Transverse colon (tissue), 4 donors: Measurements from ENCODE around the gene PTCHD1. TPM values are rescaled to one million over a fixed set of nuclear protein-coding genes. Genes with fewer than 3 reads are reported as not detected.

Experiments used
- DNase-seq: peaks from one replicate; pipeline ENCODE4 v3.0.0-alpha.2; 2019
- H3K27ac ChIP-seq, 4 donors: fragments of 200-600 bp; sonication (generic); 2 replicates each; pipeline ENCODE4 v1.5.1; 2016 to 2018; ENCODE audit warnings: inconsistent platforms in 4 of 4
- H3K27me3 ChIP-seq: fragments of 200-600 bp; sonication (generic); 2 replicates; pipeline ENCODE4 v1.5.1; 2017; ENCODE audit warnings: inconsistent platforms
- H3K36me3 ChIP-seq, 4 donors: fragments of 200-600 bp; sonication (generic); 2 replicates each; pipeline ENCODE4 v1.5.1; 2017 to 2019; ENCODE audit warnings: inconsistent platforms in 4 of 4
- H3K4me1 ChIP-seq, 4 donors: fragments of 200-600 bp; sonication (generic); 2 replicates each; pipeline ENCODE4 v1.5.1; 2017 to 2020; ENCODE audit warnings: inconsistent platforms in 4 of 4
- H3K4me3 ChIP-seq, 4 donors: fragments of 200-600 bp; sonication (generic); 1 replicate in 1 of 4; 2 replicates in 3 of 4; pipeline versions ENCODE4 v1.5.1 to v1.6.1; 2017 to 2019; ENCODE audit warnings: inconsistent platforms in 4 of 4
- H3K9me3 ChIP-seq, 2 donors: fragments of 200-600 bp; sonication (generic); 2 replicates each; pipeline ENCODE4 v1.5.1; 2017 to 2019; ENCODE audit warnings: inconsistent platforms in 2 of 2
- CTCF ChIP-seq, 5 experiments: fragments of 200-600 bp in 3 of 5; fragments of 450-650 bp in 2 of 5; sonication (generic) in 3 of 5; IDR thresholded peaks; 1 replicate in 2 of 5; 2 replicates in 3 of 5; pipeline ENCODE4 v1.5.1; 2016 to 2017; ENCODE audit warnings: antibody characterized with exemption in 5 of 5, inconsistent platforms in 3 of 5, mild to moderate bottlenecking in 2 of 5, moderate library complexity in 1 of 5
- EP300 ChIP-seq: sonication (generic); formaldehyde crosslinking; IDR thresholded peaks from one replicate; pipeline ENCODE4 v1.6.1; 2017; ENCODE audit warnings: antibody characterized with exemption, low read depth
- POLR2A ChIP-seq: fragments of 450-650 bp; IDR thresholded peaks from one replicate; pipeline ENCODE4 v1.6.1; 2016; ENCODE audit warnings: antibody characterized with exemption, mild to moderate bottlenecking, moderate library complexity
- POLR2AphosphoS5 ChIP-seq, 3 donors: sonication (generic); formaldehyde crosslinking; IDR thresholded peaks; one replicate each; pipeline ENCODE4 v1.6.1; 2016; ENCODE audit warnings: antibody characterized with exemption in 3 of 3
- WGBS, 2 donors: methylation state at CpG; one replicate each; pipeline ENCODE4 v1.1.5; 2018; ENCODE audit warnings: low coverage in 1 of 2; 5-methylcytosine and 5-hydroxymethylcytosine counted together
- in situ Hi-C, 4 donors: fragments of 200-750 bp; cut with MboI; loops; one replicate each; pipeline versions ENCODE4 v1.15.0 to v1.15.1; 2017; ENCODE audit warnings: low sequenced_read_pairs in 3 of 4, low pct_ligation_motif_present in 1 of 4, low pct_unique_long_range_greater_than_20kb in 1 of 4
- intact Hi-C: fragments of 100-400 bp; cut with DNase I; formaldehyde crosslinking; loops from one replicate; pipeline ENCODE4 v1.15.1; 2023; ENCODE audit warnings: low total_unique reads
- total RNA-seq, 4 donors: library from RNA; depleted of rRNA; stranded (reverse); fragments of >200 nt; gene quantifications; one replicate each; pipeline ENCODE4 v1.1.0, GENCODE V29; 2016

Gene PTCHD1
- total RNA-seq, result 1 to 10 TPM in 3 of 4 donors, under 1 TPM in 1; 0.40 to 3.4 (median 1.7) TPM

GRCh38 chrX:23334848-23335599 is at the start of gene PTCHD1:
TSS of gene PTCHD1 (plus strand) at chrX:23334849. CDS start at chrX:23334876, 27 bp downstream.
- Histone ChIP-seq H3K27ac (peak within 1 kb of the TSS in 3 of 4 donors; percentile 17 to 51 (median 51)), H3K9me3 (no peaks in the 10 kb centered on the region), H3K27me3 (peaks cover 51% of the 10 kb centered on the region), H3K4me3 (peak within 1 kb of the TSS in 3 of 4 donors; percentile 25 to 41 (median 27)), H3K4me1 (peaks cover 0 to 10% (median 5%) of the 10 kb centered on the region in 4 donors), H3K36me3 (no peaks in the 10 kb centered on the region)
- in situ Hi-C loops, result no loop called here
- WGBS, 2 donors, result 54% methylated on average over 61 of the region's 64 CpGs; no CpG with 5 or more reads in 1 of the 2 donors
- intact Hi-C loops, result no loop called here
- no peak for DNase-seq
- TF ChIP-seq POLR2A, result no peak
- no peak for TF ChIP-seq CTCF (IDR thresholded peaks at IDR 0.05)
- no peak for TF ChIP-seq EP300
- TF ChIP-seq POLR2AphosphoS5 (IDR thresholded peaks at IDR 0.05), result no peak

- Histone ChIP-seq H3K9me3 (no peaks in the 10 kb centered on the region), H3K36me3 (no peaks in the 10 kb centered on the region), H3K4me1 (no peaks in the 10 kb centered on the region), H3K4me3 (no peak overlapping the region), H3K27ac (no peak overlapping the region), H3K27me3 (no peaks in the 10 kb centered on the region)
- in situ Hi-C loops, result no loop called here
- no peak for TF ChIP-seq EP300
- TF ChIP-seq POLR2AphosphoS5 (IDR thresholded peaks at IDR 0.05), result no peak
- no peak for TF ChIP-seq CTCF (IDR thresholded peaks at IDR 0.05)
- TF ChIP-seq POLR2A, result no peak
- intact Hi-C loops, result no loop called here
- 75% methylated on average over 5 of the region's 5 CpGs; no CpG with 5 or more reads in 1 of the 2 donors for WGBS, 2 donors
- no peak for DNase-seq
Measured at GRCh38 chrX:23286731-23287130, 47.9 kb upstream of the PTCHD1 start.

GRCh38 chrX:23287191-23287725 is 47.4 kb upstream of the PTCHD1 start:
- H3K4me1 ChIP-seq, result no peaks in the 10 kb centered on the region
- WGBS, 2 donors, result 57% methylated on average over 5 of the region's 5 CpGs; no CpG with 5 or more reads in 1 of the 2 donors

More at GRCh38 chrX:23287191-23287725, 47.4 kb upstream of the PTCHD1 start:
- Histone ChIP-seq H3K27ac (no peak overlapping the region), H3K27me3 (no peaks in the 10 kb centered on the region), H3K4me3 (no peak overlapping the region), H3K9me3 (no peaks in the 10 kb centered on the region), H3K36me3 (no peaks in the 10 kb centered on the region)
- DNase-seq, result no peak
- no peak for TF ChIP-seq POLR2A
- TF ChIP-seq CTCF (IDR thresholded peaks at IDR 0.05), result no peak
- TF ChIP-seq EP300, result no peak
- TF ChIP-seq POLR2AphosphoS5 (IDR thresholded peaks at IDR 0.05), result no peak
- intact Hi-C loops (no loop called here), in situ Hi-C loops (no loop called here)
